ENCODE measurements around the gene CNKSR3.

GRCh38 chr6:154484942-154485341 is 25.5 kb downstream of the CNKSR3 start:
- no peak for TF ChIP-seq CTCF (IDR thresholded peaks at IDR 0.05)
- TF ChIP-seq POLR2A (IDR thresholded peaks at IDR 0.05; ENCODE audit: low read depth) = no peak
- no peak for TF ChIP-seq POLR2AphosphoS5 (IDR thresholded peaks at IDR 0.05)
- no peak for TF ChIP-seq EP300 (IDR thresholded peaks at IDR 0.05)
